HG02852 (cell line): ENCODE measurements around the gene ARHGAP6.
A peak's percentile ranks its signal among the peaks of the same experiment; 100 is the strongest.
"Not testable (repeated sequence)": the region's sequence is repeated elsewhere in the genome, so short reads cannot be mapped to it uniquely, and the experiment has no call there.

Source experiments
- ATAC-seq: cut with Tn5 transposase; IDR thresholded peaks from one replicate; pipeline ENCODE4 v1.9.1; 2021; ENCODE audit warnings: mild to moderate bottlenecking, moderate library complexity; ENCODE audit not compliant: unreplicated experiment

The ARHGAP6 gene

GRCh38 chrX:11131146-11131545 is 534.6 kb downstream of the ARHGAP6 start:
- no peak for ATAC-seq

- ATAC-seq = no peak
Measured at GRCh38 chrX:11130136-11130535, 535.6 kb downstream of the ARHGAP6 start.

- no peak for ATAC-seq
Measured at GRCh38 chrX:11129534-11130105, 536.1 kb downstream of the ARHGAP6 start.

GRCh38 chrX:11125060-11125459 is 540.7 kb downstream of the ARHGAP6 start:
- no peak for ATAC-seq

GRCh38 chrX:11124112-11124511 is 541.6 kb downstream of the ARHGAP6 start:
- no peak for ATAC-seq

GRCh38 chrX:11123087-11123486 is 542.6 kb downstream of the ARHGAP6 start:
- ATAC-seq = not testable (repeated sequence)

- no peak for ATAC-seq
Measured at GRCh38 chrX:11119313-11119943, 546.3 kb downstream of the ARHGAP6 start.

- ATAC-seq = no peak
Measured at GRCh38 chrX:11117745-11118144, 548.0 kb downstream of the ARHGAP6 start.

GRCh38 chrX:11113731-11114130 is 552.0 kb downstream of the ARHGAP6 start:
- ATAC-seq = no peak

GRCh38 chrX:11111947-11112346 is 553.8 kb downstream of the ARHGAP6 start:
- ATAC-seq = no peak

- peak; percentile 92 for ATAC-seq
Measured at GRCh38 chrX:11111037-11111851, 554.5 kb downstream of the ARHGAP6 start, which contains the start of gene HCCS. Gene HCCS (plus strand): TSS chrX:11111332. CDS start chrX:11112061, 729 bp downstream.

GRCh38 chrX:11109968-11110367 is 555.8 kb downstream of the ARHGAP6 start:
- no peak for ATAC-seq

GRCh38 chrX:11108253-11108941 is 557.3 kb downstream of the ARHGAP6 start:
- ATAC-seq = no peak

- ATAC-seq = no peak
Measured at GRCh38 chrX:11105080-11105479, 560.6 kb downstream of the ARHGAP6 start.

- no peak for ATAC-seq
Measured at GRCh38 chrX:11103751-11104150, 562.0 kb downstream of the ARHGAP6 start.

- no peak for ATAC-seq
Measured at GRCh38 chrX:11103006-11103405, 562.7 kb downstream of the ARHGAP6 start.

GRCh38 chrX:11100281-11101035 is 565.3 kb downstream of the ARHGAP6 start:
- ATAC-seq = no peak

GRCh38 chrX:11099465-11099864 is 566.3 kb downstream of the ARHGAP6 start:
- no peak for ATAC-seq

- ATAC-seq = no peak
Measured at GRCh38 chrX:11097933-11098332, 567.8 kb downstream of the ARHGAP6 start.

GRCh38 chrX:11089802-11090201 is 575.9 kb downstream of the ARHGAP6 start:
- ATAC-seq = no peak
